Heart right ventricle (tissue), 16 donors: ENCODE results near the gene KIF4B. TPM values are rescaled to one million over a fixed set of nuclear protein-coding genes. Genes with fewer than 3 reads are reported as not detected.
"Not testable (repeated sequence)": the region's sequence is repeated elsewhere in the genome, so short reads cannot be mapped to it uniquely, and the experiment has no call there.

Experiments
- ATAC-seq, 8 donors: fragments of 200-7000 bp; cut with Tn5 transposase; one replicate each; pipeline ENCODE4 v1.9.1; 2020; ENCODE audit warnings: mild to moderate bottlenecking in 8 of 8, moderate library complexity in 8 of 8, moderate number of reproducible peaks in 1 of 8
- DNase-seq, 2 donors: peaks; one replicate each; pipeline ENCODE4 v3.0.0-alpha.2; 2020
- H3K27ac ChIP-seq, 10 donors: fragments of 200-600 bp; sonication (generic) in 2 of 10; one replicate each; pipeline versions ENCODE4 v1.5.0 to v1.8.0; 2020 to 2022; ENCODE audit warnings: mild to moderate bottlenecking in 3 of 10
- H3K27me3 ChIP-seq, 7 donors: fragments of 200-600 bp; one replicate each; pipeline ENCODE4 v1.8.0; 2021 to 2022; ENCODE audit warnings: mild to moderate bottlenecking in 2 of 7
- H3K36me3 ChIP-seq, 9 donors: fragments of 200-600 bp; sonication (generic) in 1 of 9; one replicate each; pipeline versions ENCODE4 v1.5.0 to v1.8.0; 2020 to 2022; ENCODE audit warnings: mild to moderate bottlenecking in 2 of 9
- H3K4me1 ChIP-seq, 9 donors: fragments of 200-600 bp; sonication (generic) in 1 of 9; one replicate each; pipeline versions ENCODE4 v1.5.0 to v1.8.0; 2020 to 2022; ENCODE audit warnings: mild to moderate bottlenecking in 4 of 9
- H3K4me3 ChIP-seq, 10 donors: fragments of 200-600 bp; sonication (generic) in 2 of 10; one replicate each; pipeline versions ENCODE4 v1.5.0 to v1.8.0; 2020 to 2022; ENCODE audit warnings: mild to moderate bottlenecking in 7 of 10, moderate library complexity in 2 of 10
- H3K9me3 ChIP-seq, 11 donors: fragments of 200-600 bp in 10 of 11; sonication (generic) in 2 of 11; one replicate each; pipeline versions ENCODE4 v1.5.0 to v1.8.0; 2013 to 2022; ENCODE audit warnings: mild to moderate bottlenecking in 2 of 11, control low read depth in 1 of 11, moderate library complexity in 1 of 11
- WGBS, 2 donors: extraction: QIAGEN DNeasy Blood & Tissue Kit; methylation state at CpG; one replicate each; pipeline ENCODE4 v1.1.7; 2013; ENCODE audit warnings: inconsistent platforms in 1 of 2; 5-methylcytosine and 5-hydroxymethylcytosine counted together
- intact Hi-C, 10 donors: fragments of 100-400 bp; cut with DNase I; formaldehyde crosslinking; loops; one replicate each; pipeline versions ENCODE4 v1.11.1 to v1.14.2; 2022
- polyA plus RNA-seq, 2 donors: library from polyadenylated mRNA; stranded (reverse); fragments of 200-250 nt; gene quantifications; one replicate each; pipeline ENCODE4 v1.2.3, GENCODE V29; 2013
- total RNA-seq, 10 donors: library from RNA; stranded (reverse); fragmentation: NEBNext Ultra II Directional in 3 of 10; extraction: Animal tissue kit (Norgen Biotek cat#: 25700) in 3 of 10; gene quantifications; one replicate each; pipeline versions ENCODE4 v1.2.1 to v1.2.4, GENCODE V29; 2021 to 2023
- TF ChIP-seq, protein P1 (sequence below), 9 donors: fragments of 200-600 bp; sonication (generic) in 2 of 9; IDR thresholded peaks; one replicate each; pipeline versions ENCODE4 v1.5.0 to v1.8.0; 2021 to 2022; ENCODE audit warnings: antibody characterized with exemption in 9 of 9, mild to moderate bottlenecking in 5 of 9, moderate library complexity in 1 of 9
- donor health status: Arrhythmogenic right ventricular cardiomyopathy.
- donor health status: ischemic (EF 13 %, LVEDD 7.1; RV severe dilation, severe dysfunction).
- donor health status: healthy with polysubstance abuse.
- donor health status: DM: no; HTN: yes; CAD: no.
- donor health status: DM: no; HTN: no; CAD: no.
- donor health status: ischemic (EF 25% LVEDD 6.9; RV normal size, moderate dysfunction).
- donor health status: ischemic (EF 25% LVEDD 5.7; RV mildly dilated, moderate dysfunction).
- donor health status: healthy.
- donor health status: DM: yes; HTN: yes; CAD: no.
- donor health status: Ischemic cardiomyopathy.
- donor health status: ischemic (EF 35%, LVEDD 5.7; RV mildly dilated, moderate dysfunction).
- donor health status: nonischemic (EF 11% LVEDD 7.7; RV severe dilation, severe dysfunction).
- donor health status: DM: yes; HTN: yes; CAD: no.
- donor health status: PGD.
- donor health status: ischemic (EF 29% LVEDD 5.4; RV normal size, mild dysfunction).
- donor health status: nonischemic (EF 23%, LVEDD 6.1; RV moderate dilation, normal function).

Gene KIF4B
- total and polyA plus RNA-seq, 12 donors = 0.05 to 0.11 (median 0.08) TPM; not detected in 8

DNA sequence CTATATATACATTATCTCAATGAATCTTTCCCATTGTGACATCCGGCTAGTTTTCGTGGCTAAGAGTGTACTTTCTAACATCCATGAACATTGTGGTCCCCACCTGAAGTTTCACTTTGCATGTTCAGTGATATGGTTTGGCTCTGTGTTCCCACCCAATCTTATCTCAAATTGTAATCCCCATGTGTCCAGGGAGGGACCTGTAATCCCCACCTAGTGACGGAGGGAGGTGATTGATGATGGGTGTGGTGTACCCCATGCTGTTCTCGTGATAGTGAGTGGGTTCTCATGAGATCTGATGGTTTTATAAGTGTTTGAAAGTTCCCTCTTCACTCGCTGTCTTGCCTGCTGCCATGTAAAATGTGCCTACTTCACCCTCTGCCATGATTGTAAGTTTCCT lies 44.6 kb upstream of the KIF4B start:
- H3K27ac ChIP-seq = no peak overlapping the region
- H3K27me3 ChIP-seq = no peaks in the 10 kb centered on the region
- DNase-seq (no peak), ATAC-seq (no peak)
- 87 to 90% methylated on average over 5 of the region's 5 CpGs for WGBS, 2 donors
- intact Hi-C loops = loop anchor here in 1 of 10 donors (5.0 kb wide), 1 partner anchor 168 kb away; no protein-coding TSS in a partner anchor
- TF ChIP-seq, protein P1, sequence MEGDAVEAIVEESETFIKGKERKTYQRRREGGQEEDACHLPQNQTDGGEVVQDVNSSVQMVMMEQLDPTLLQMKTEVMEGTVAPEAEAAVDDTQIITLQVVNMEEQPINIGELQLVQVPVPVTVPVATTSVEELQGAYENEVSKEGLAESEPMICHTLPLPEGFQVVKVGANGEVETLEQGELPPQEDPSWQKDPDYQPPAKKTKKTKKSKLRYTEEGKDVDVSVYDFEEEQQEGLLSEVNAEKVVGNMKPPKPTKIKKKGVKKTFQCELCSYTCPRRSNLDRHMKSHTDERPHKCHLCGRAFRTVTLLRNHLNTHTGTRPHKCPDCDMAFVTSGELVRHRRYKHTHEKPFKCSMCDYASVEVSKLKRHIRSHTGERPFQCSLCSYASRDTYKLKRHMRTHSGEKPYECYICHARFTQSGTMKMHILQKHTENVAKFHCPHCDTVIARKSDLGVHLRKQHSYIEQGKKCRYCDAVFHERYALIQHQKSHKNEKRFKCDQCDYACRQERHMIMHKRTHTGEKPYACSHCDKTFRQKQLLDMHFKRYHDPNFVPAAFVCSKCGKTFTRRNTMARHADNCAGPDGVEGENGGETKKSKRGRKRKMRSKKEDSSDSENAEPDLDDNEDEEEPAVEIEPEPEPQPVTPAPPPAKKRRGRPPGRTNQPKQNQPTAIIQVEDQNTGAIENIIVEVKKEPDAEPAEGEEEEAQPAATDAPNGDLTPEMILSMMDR (IDR thresholded peaks at IDR 0.05) = no peak
- H3K4me1 ChIP-seq = peaks cover 0 to 32% (median 14%) of the 10 kb centered on the region in 9 donors
- no peak overlapping the region for H3K4me3 ChIP-seq
- peaks cover 0 to 44% (median 8%) of the 10 kb centered on the region in 9 donors for H3K36me3 ChIP-seq
- H3K9me3 ChIP-seq = no peaks in the 10 kb centered on the region

DNA sequence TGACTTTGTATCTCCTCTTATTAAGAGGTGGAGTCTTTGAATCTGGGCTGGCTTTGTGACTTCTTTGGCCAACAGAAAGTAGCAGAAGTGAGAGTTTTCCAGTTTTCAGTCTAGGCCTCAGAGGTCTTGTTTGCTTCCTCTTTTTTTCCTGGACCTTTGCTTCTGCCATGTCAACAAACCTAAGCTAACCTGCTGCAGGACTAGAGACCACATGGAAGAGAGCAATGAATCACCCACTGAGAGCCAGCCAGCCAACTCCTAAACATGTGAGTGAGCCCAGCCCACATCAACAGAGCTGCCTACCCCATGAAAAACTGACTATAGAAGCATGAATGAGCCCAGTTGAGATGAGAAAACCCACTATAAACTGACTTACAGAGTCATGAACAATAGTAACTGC lies 42.8 kb upstream of the KIF4B start:
- Histone ChIP-seq H3K36me3 (peaks cover 0 to 41% (median 8%) of the 10 kb centered on the region in 9 donors), H3K4me3 (no peak overlapping the region), H3K9me3 (peaks cover 0 to 1% (median 0%) of the 10 kb centered on the region in 11 donors), H3K4me1 (peaks cover 0 to 28% (median 8%) of the 10 kb centered on the region in 9 donors), H3K27me3 (no peaks in the 10 kb centered on the region), H3K27ac (no peak overlapping the region)
- no peak for ATAC-seq
- intact Hi-C loops = loop anchor here in 8 of 10 donors (5.0 to 10.0 kb wide), 4 partner anchors 164 to 757 kb away; no protein-coding TSS in a partner anchor
- TF ChIP-seq, protein P1 (IDR thresholded peaks at IDR 0.05) = no peak
- DNase-seq = no peak

DNA sequence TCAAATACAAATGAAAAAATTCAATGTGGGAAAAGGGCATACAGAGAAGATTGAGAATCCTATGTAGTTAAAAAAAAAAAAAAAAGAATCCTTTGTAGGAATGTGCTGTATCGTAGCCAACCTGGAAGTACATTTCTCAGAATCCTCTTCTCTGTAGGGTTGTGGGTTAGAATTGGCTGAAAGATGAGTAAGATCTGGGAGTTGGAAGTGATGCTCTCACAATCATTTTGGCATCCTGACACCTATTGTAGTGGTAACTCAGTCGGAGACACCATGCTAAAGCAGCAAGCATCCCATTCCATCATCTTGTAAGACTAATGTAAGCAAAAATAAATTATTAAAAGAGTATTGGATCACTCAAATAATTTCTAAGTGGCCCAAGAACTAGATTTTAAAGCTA lies 42.1 kb upstream of the KIF4B start:
- intact Hi-C loops = loop anchor here in 8 of 10 donors (5.0 to 10.0 kb wide), 4 partner anchors 163 to 756 kb away; no protein-coding TSS in a partner anchor
- ATAC-seq = no peak
- 72 to 76% methylated on average over 2 of the region's 2 CpGs for WGBS, 2 donors
- no peaks in the 10 kb centered on the region for H3K27me3 ChIP-seq
- peaks cover 0 to 5% (median 0%) of the 10 kb centered on the region in 11 donors for H3K9me3 ChIP-seq
- no peak for DNase-seq
- no peak overlapping the region for H3K4me3 ChIP-seq
- TF ChIP-seq, protein P1 (IDR thresholded peaks at IDR 0.05) = no peak
- no peak overlapping the region for H3K27ac ChIP-seq
- peaks cover 0 to 34% (median 8%) of the 10 kb centered on the region in 9 donors for H3K36me3 ChIP-seq
- peaks cover 0 to 23% (median 5%) of the 10 kb centered on the region in 9 donors for H3K4me1 ChIP-seq

DNA sequence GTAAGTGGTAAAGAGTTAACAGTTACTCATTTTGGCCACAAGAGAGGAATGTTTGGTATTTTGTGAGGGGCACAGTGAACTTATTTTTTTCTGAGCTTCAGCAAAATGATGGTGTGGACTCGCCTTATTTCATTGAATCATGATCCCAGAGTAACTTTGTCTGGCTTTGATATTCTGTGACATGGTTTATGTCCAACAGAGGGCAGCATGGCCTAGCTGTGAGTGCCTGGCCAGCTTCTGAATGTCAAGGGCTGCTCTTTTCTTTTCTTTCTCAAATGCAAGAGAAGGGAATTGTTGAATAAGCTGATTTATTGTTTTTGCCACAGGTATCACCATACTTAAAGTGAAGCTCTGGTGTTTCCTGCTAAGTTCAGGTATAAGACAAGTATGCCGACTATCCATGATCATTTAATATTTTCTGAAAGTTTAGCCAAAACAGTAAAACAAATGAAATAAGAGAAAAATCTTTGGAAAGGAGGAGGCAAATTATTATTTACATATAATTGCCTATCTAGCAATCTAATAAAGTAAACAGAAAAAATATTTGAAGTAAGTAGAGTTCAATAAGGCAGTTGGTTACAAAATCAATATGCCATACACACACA lies 41.0 kb upstream of the KIF4B start:
- WGBS, 2 donors = 65 to 68% methylated on average over 2 of the region's 2 CpGs
- ATAC-seq = peak in 5 of 8 donors; percentile 51 to 76 (median 74)

DNA sequence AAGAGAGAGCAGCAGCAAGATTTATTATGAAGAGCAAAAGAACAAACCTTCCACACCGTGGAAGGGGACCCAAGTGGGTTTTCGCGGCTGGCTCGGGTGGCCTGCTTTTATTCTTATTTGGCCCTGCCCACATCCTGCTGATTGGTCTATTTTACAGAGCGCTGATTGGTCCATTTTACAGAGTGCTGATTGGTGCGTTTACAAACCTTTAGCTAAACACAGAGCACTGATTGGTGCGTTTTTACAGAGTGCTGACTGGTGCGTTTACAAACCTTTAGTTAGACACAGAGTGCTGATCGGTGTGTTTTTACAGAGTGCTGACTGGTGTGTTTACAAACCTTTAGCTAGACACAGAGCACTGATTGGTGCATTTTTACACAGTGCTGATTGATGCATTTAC lies 37.5 kb upstream of the KIF4B start:
- not testable (repeated sequence) for ATAC-seq, DNase-seq, H3K27ac ChIP-seq, H3K4me1 ChIP-seq, H3K4me3 ChIP-seq, H3K36me3 ChIP-seq, H3K27me3 ChIP-seq, H3K9me3 ChIP-seq
- WGBS, 2 donors = 89 to 97% methylated on average over 9 of the region's 9 CpGs
- intact Hi-C loops = loop anchor here in 3 of 10 donors (10.0 kb wide), 1 partner anchor 159 kb away; no protein-coding TSS in a partner anchor

More for the DNA sequence above, 41.0 kb upstream of the KIF4B start:
- peaks cover 0 to 5% (median 0%) of the 10 kb centered on the region in 11 donors for H3K9me3 ChIP-seq
- no peak overlapping the region for H3K4me3 ChIP-seq
- DNase-seq = peak in 1 of 2 donors; percentile 24
- no peak overlapping the region for H3K27ac ChIP-seq
- H3K27me3 ChIP-seq = no peaks in the 10 kb centered on the region
- intact Hi-C loops = loop anchor here in 8 of 10 donors (2.0 to 10.0 kb wide), 6 partner anchors 122 to 756 kb away; no protein-coding TSS in a partner anchor
- H3K36me3 ChIP-seq = peaks cover 0 to 23% (median 3%) of the 10 kb centered on the region in 9 donors
- TF ChIP-seq, protein P1 (IDR thresholded peaks at IDR 0.05) = peak; percentile 38 to 74 (median 63)
- H3K4me1 ChIP-seq = peaks cover 0 to 12% (median 0%) of the 10 kb centered on the region in 9 donors
